DOHH2 (cell line): Measurements from ENCODE around the gene PITX1.

Source experiments
- H3F3A ChIP-seq: fragments of 200-600 bp; sonication (generic), shearing (Covaris generic); 2 replicates; pipeline ENCODE4 v1.6.0; 2016; ENCODE audit warnings: antibody characterized with exemption, mild to moderate bottlenecking; ENCODE audit not compliant: control insufficient read depth, insufficient read depth
- H3K27ac ChIP-seq: fragments of 200-600 bp; sonication (generic); 2 replicates; pipeline ENCODE4 v1.5.1; 2014; ENCODE audit warnings: low read depth, mild to moderate bottlenecking, low read length, moderate library complexity
- H3K27me3 ChIP-seq: fragments of 200-600 bp; sonication (generic); 2 replicates; pipeline ENCODE4 v1.6.1; 2014; ENCODE audit warnings: mild to moderate bottlenecking, low read length, mixed read lengths; ENCODE audit not compliant: control insufficient read depth
- H3K36me3 ChIP-seq: fragments of 200-600 bp; sonication (generic); 2 replicates; pipeline ENCODE4 v1.6.1; 2014; ENCODE audit warnings: mild to moderate bottlenecking, low read length, moderate library complexity, mixed read lengths; ENCODE audit not compliant: control insufficient read depth
- H3K4me1 ChIP-seq: fragments of 200-600 bp; sonication (generic); 2 replicates; pipeline ENCODE4 v1.6.1; 2014; ENCODE audit warnings: mild to moderate bottlenecking, low read length, mixed read lengths; ENCODE audit not compliant: control insufficient read depth
- H3K4me2 ChIP-seq: fragments of 200-600 bp; sonication (generic); 2 replicates; pipeline ENCODE4 v1.6.0; 2014; ENCODE audit warnings: mild to moderate bottlenecking, low read length, moderate library complexity
- H3K4me3 ChIP-seq: fragments of 200-600 bp; sonication (generic); 2 replicates; pipeline ENCODE4 v1.5.1; 2014; ENCODE audit warnings: mild to moderate bottlenecking, low read length, mixed read lengths
- H3K79me2 ChIP-seq: fragments of 200-600 bp; sonication (generic); 2 replicates; pipeline ENCODE4 v1.6.1; 2014; ENCODE audit warnings: mild to moderate bottlenecking, low read length, mixed read lengths; ENCODE audit not compliant: control insufficient read depth
- H3K9me2 ChIP-seq: fragments of 200-600 bp; sonication (generic); replicated peaks from 2 replicates; pipeline ENCODE4 v1.6.1; 2014; ENCODE audit warnings: mild to moderate bottlenecking, low read length, mixed read lengths; ENCODE audit not compliant: control insufficient read depth
- H3K9me3 ChIP-seq: fragments of 200-600 bp; sonication (generic); 2 replicates; pipeline ENCODE4 v1.6.1; 2014; ENCODE audit warnings: antibody characterized with exemption, low read length, mixed read lengths; ENCODE audit not compliant: control insufficient read depth, insufficient read depth
- H4K20me1 ChIP-seq: fragments of 200-600 bp; sonication (generic); 2 replicates; pipeline ENCODE4 v1.6.0; 2014; ENCODE audit warnings: low read depth, mild to moderate bottlenecking, antibody characterized with exemption, low read length, moderate library complexity; ENCODE audit not compliant: control insufficient read depth, insufficient read depth
- EZH2phosphoT487 ChIP-seq: fragments of 200-600 bp; sonication (generic); IDR thresholded peaks from 2 replicates; pipeline ENCODE4 v1.6.1; 2017; ENCODE audit warnings: borderline replicate concordance, mild to moderate bottlenecking, antibody characterized with exemption, low read length, moderate library complexity, mixed read lengths
- TF ChIP-seq, protein P1 (sequence below): fragments of 200-600 bp; sonication (generic); IDR thresholded peaks from one replicate; pipeline ENCODE4 v1.5.1; 2014; ENCODE audit warnings: antibody characterized with exemption, mild to moderate bottlenecking, low read depth, low read length; ENCODE audit not compliant: poor library complexity, severe bottlenecking

The PITX1 gene

DNA sequence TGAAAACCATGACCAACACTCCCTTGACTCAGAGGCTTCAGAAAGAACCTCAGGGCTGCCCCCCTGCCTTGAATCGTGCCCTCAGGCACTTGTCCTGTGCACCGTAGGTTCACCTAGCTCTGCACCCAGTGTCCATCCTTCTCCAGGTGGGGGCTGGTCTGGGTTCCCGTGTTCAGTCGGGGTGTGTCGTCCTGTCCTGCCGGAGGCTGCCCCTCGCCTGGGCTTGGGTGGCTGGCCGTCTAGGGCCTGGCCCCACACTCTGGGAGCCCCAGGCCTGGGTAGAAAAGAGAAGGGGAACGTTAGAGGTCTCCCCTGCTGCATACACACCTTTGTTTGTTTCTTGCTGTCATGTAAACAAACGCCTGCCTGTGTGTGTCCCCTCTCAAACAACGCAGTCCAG lies 37.0 kb downstream of the PITX1 start:
- no peak overlapping the region for H3K27ac ChIP-seq
- TF ChIP-seq EZH2phosphoT487: no peak
- TF ChIP-seq, protein P1, sequence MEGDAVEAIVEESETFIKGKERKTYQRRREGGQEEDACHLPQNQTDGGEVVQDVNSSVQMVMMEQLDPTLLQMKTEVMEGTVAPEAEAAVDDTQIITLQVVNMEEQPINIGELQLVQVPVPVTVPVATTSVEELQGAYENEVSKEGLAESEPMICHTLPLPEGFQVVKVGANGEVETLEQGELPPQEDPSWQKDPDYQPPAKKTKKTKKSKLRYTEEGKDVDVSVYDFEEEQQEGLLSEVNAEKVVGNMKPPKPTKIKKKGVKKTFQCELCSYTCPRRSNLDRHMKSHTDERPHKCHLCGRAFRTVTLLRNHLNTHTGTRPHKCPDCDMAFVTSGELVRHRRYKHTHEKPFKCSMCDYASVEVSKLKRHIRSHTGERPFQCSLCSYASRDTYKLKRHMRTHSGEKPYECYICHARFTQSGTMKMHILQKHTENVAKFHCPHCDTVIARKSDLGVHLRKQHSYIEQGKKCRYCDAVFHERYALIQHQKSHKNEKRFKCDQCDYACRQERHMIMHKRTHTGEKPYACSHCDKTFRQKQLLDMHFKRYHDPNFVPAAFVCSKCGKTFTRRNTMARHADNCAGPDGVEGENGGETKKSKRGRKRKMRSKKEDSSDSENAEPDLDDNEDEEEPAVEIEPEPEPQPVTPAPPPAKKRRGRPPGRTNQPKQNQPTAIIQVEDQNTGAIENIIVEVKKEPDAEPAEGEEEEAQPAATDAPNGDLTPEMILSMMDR: no peak
- no peaks in the 10 kb centered on the region for H3K79me2 ChIP-seq
- H3F3A ChIP-seq: no peaks in the 10 kb centered on the region
- no peak overlapping the region for H3K4me2 ChIP-seq
- H4K20me1 ChIP-seq: no peaks in the 10 kb centered on the region
- no peaks in the 10 kb centered on the region for H3K36me3 ChIP-seq
- H3K9me3 ChIP-seq: no peaks in the 10 kb centered on the region
- H3K9me2 ChIP-seq: no peaks in the 10 kb centered on the region
- H3K27me3 ChIP-seq: no peaks in the 10 kb centered on the region
- H3K4me1 ChIP-seq: peaks cover 16% of the 10 kb centered on the region
- H3K4me3 ChIP-seq: no peak overlapping the region

DNA sequence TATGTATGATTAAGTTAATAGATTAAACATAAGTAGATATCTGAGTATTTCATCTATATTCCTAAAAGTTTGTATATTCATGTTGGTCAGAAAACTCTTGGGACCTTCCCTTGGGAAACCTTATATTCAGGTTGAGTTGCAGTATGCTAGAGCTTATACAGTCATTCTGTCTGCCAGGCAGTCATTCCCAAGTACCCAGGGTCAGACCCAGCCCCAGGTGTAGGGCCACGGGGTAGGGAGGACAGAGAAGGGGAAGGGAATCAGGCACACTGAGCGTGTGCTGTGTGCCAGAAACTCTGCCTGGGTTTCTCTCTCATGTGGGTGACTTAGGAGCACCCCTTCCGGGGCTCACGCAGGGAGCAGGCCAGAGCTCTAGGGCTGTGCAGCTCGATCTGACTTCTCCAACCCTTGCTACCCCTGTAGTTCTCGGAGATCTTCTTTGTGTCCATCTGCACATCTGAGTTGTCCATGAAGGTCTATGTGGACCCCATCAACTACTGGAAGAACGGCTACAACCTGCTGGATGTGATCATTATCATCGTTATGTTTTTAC lies 38.1 kb downstream of the PITX1 start:
- H3K4me3 ChIP-seq: no peak overlapping the region
- H3K4me2 ChIP-seq: no peak overlapping the region
- H3K9me2 ChIP-seq: no peaks in the 10 kb centered on the region
- H3K9me3 ChIP-seq: peaks cover 5% of the 10 kb centered on the region; the same call in 1 of the 2 replicates
- no peak overlapping the region for H3K27ac ChIP-seq
- peaks cover 16% of the 10 kb centered on the region for H3K4me1 ChIP-seq
- no peaks in the 10 kb centered on the region for H3F3A ChIP-seq
- H3K36me3 ChIP-seq: no peaks in the 10 kb centered on the region
- H3K27me3 ChIP-seq: no peaks in the 10 kb centered on the region
- H4K20me1 ChIP-seq: no peaks in the 10 kb centered on the region
- TF ChIP-seq, protein P1: no peak
- no peak for TF ChIP-seq EZH2phosphoT487
- no peaks in the 10 kb centered on the region for H3K79me2 ChIP-seq

DNA sequence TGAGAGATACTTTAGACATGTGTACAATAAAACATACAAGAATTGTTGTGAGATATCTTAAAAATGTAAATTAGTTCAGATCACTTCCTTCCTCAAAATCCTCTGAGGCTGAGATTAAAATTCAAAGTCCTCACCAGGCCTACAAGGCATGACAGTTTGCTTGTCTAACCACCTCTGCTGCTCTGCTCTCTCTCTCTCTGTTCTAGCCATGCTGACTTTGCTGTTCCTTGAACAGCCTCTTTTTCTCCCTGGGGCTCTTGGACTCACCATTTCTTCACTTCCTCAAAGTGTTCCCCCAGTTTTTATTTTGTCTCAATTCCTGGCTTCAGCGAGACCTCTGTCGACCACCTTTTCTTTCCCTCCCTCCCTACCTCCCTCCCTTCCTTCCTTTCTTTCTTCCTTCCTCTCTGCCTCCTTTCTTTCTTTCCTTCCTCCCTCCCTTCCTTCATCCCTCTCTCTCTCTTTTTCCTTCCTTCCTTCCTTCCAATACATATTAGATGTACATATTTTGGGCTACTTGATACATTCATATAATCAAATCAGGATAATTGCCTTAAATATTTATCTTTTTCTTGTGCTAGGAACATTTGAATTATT lies 39.4 kb downstream of the PITX1 start:
- TF ChIP-seq, protein P1: no peak
- no peak for TF ChIP-seq EZH2phosphoT487
- H3K36me3 ChIP-seq: no peaks in the 10 kb centered on the region
- H3K27me3 ChIP-seq: no peaks in the 10 kb centered on the region
- peak overlapping the region; percentile 30 for H3K4me3 ChIP-seq
- peak overlapping the region; percentile 48 for H3K4me2 ChIP-seq
- no peaks in the 10 kb centered on the region for H4K20me1 ChIP-seq
- no peak overlapping the region for H3K27ac ChIP-seq
- H3F3A ChIP-seq: no peaks in the 10 kb centered on the region
- no peaks in the 10 kb centered on the region for H3K9me2 ChIP-seq
- H3K79me2 ChIP-seq: no peaks in the 10 kb centered on the region
- peaks cover 16% of the 10 kb centered on the region for H3K4me1 ChIP-seq
- peaks cover 5% of the 10 kb centered on the region; the same call in 1 of the 2 replicates for H3K9me3 ChIP-seq
